IMR-90 (cell line): ENCODE results near the gene TSC22D4.

Source experiments
- CTCF ChIP-seq: conservative IDR thresholded peaks from 2 replicates; pipeline ENCODE4 v1.5.1; 2012; ENCODE audit warnings: mild to moderate bottlenecking, low read depth, low read length, improper control_type of control experiment
- MAFK ChIP-seq: IDR thresholded peaks from 2 replicates; pipeline ENCODE4 v1.6.1; 2012; ENCODE audit warnings: low read depth, low read length, improper control_type of control experiment
- POLR2A ChIP-seq: IDR thresholded peaks from 2 replicates; pipeline ENCODE4 v1.6.1; 2012; ENCODE audit warnings: mild to moderate bottlenecking, low read depth, low read length
- RAD21 ChIP-seq: IDR thresholded peaks from 2 replicates; pipeline ENCODE4 v1.6.1; 2012; ENCODE audit warnings: low read length, improper control_type of control experiment
- RCOR1 ChIP-seq: IDR thresholded peaks from 2 replicates; pipeline ENCODE4 v1.6.1; 2012; ENCODE audit warnings: mild to moderate bottlenecking, low read length, improper control_type of control experiment; ENCODE audit not compliant: insufficient replicate concordance
- RFX5 ChIP-seq: IDR thresholded peaks from 2 replicates; pipeline ENCODE4 v1.8.0; 2012; ENCODE audit warnings: low read depth, mild to moderate bottlenecking, low read length, moderate library complexity

- no peak for TF ChIP-seq RAD21
- no peak for TF ChIP-seq CTCF
- no peak for TF ChIP-seq POLR2A
- TF ChIP-seq RCOR1: no peak
- no peak for TF ChIP-seq RFX5
- TF ChIP-seq MAFK: no peak
Measured at GRCh38 chr7:100521076-100521475, 42.1 kb upstream of the TSC22D4 start.
